Gastrocnemius medialis (tissue), 4 donors: ENCODE data around the gene HNF1A. TPM values are rescaled to one million over a fixed set of nuclear protein-coding genes. Genes with fewer than 3 reads are reported as not detected.
A peak's percentile ranks its signal among the peaks of the same experiment; 100 is the strongest.

Experiments used
- ATAC-seq, 2 donors: fragments of 150-250 bp; one replicate each; pipeline ENCODE4 v1.9.1; 2016
- DNase-seq, 2 donors: peaks; one replicate each; pipeline ENCODE4 v3.0.0-alpha.2; 2019
- H3K27ac ChIP-seq, 4 donors: fragments of 200-600 bp; sonication (generic); 1 replicate in 1 of 4; 2 replicates in 3 of 4; pipeline ENCODE4 v1.5.1; 2016 to 2018; ENCODE audit warnings: mild to moderate bottlenecking in 2 of 4, moderate library complexity in 1 of 4
- H3K27me3 ChIP-seq, 3 donors: fragments of 200-600 bp; sonication (generic) in 2 of 3; 1 replicate in 1 of 3; 2 replicates in 2 of 3; pipeline versions ENCODE4 v1.5.1 to v1.6.0; 2016 to 2019; ENCODE audit warnings: mild to moderate bottlenecking in 1 of 3, moderate library complexity in 1 of 3
- H3K36me3 ChIP-seq, 2 donors: fragments of 200-600 bp; sonication (generic) in 1 of 2; one replicate each; pipeline ENCODE4 v1.5.1; 2017 to 2018
- H3K4me1 ChIP-seq, 2 donors: fragments of 200-600 bp; sonication (generic) in 1 of 2; one replicate each; pipeline ENCODE4 v1.5.1; 2016 to 2017; ENCODE audit warnings: mild to moderate bottlenecking in 2 of 2
- H3K4me3 ChIP-seq, 4 donors: fragments of 200-600 bp; sonication (generic) in 3 of 4; 1 replicate in 1 of 4; 2 replicates in 3 of 4; pipeline ENCODE4 v1.5.1; 2016 to 2019; ENCODE audit warnings: mild to moderate bottlenecking in 2 of 4
- H3K9me3 ChIP-seq, 3 donors: fragments of 200-600 bp; sonication (generic) in 2 of 3; 1 replicate in 1 of 3; 2 replicates in 2 of 3; pipeline ENCODE4 v1.5.1; 2016 to 2019
- POLR2A ChIP-seq, 2 donors: fragments of 450-650 bp; IDR thresholded peaks; one replicate each; pipeline ENCODE4 v1.6.1; 2017; ENCODE audit warnings: antibody characterized with exemption in 2 of 2, mild to moderate bottlenecking in 2 of 2, moderate library complexity in 2 of 2
- in situ Hi-C, 4 donors: fragments of 200-750 bp; cut with MboI; loops; one replicate each; pipeline versions ENCODE4 v1.15.0 to v1.8.0; 2017; ENCODE audit warnings: low sequenced_read_pairs in 4 of 4
- intact Hi-C: fragments of 100-400 bp; cut with DNase I; formaldehyde crosslinking; loops from one replicate; pipeline ENCODE4 v1.15.1; 2023; ENCODE audit warnings: low total_unique reads
- total RNA-seq, 4 donors: library from RNA; depleted of rRNA; stranded (reverse); fragments of >200 nt; gene quantifications; one replicate each; pipeline versions ENCODE4 v1.1.0 to v1.2.3, GENCODE V29; 2016
- TF ChIP-seq, protein P1 (sequence below), 5 experiments: fragments of 450-650 bp in 3 of 5; fragments of 200-600 bp in 2 of 5; sonication (generic) in 2 of 5; IDR thresholded peaks in 4 of 5; conservative IDR thresholded peaks in 1 of 5; 1 replicate in 4 of 5; 2 replicates in 1 of 5; pipeline ENCODE4 v1.5.1; 2016 to 2019; ENCODE audit warnings: antibody characterized with exemption in 5 of 5, mild to moderate bottlenecking in 3 of 5, moderate library complexity in 3 of 5

Gene HNF1A
- total RNA-seq, 4 donors from 2014 or later, result 0.07 to 0.10 TPM; not detected in 2

DNA sequence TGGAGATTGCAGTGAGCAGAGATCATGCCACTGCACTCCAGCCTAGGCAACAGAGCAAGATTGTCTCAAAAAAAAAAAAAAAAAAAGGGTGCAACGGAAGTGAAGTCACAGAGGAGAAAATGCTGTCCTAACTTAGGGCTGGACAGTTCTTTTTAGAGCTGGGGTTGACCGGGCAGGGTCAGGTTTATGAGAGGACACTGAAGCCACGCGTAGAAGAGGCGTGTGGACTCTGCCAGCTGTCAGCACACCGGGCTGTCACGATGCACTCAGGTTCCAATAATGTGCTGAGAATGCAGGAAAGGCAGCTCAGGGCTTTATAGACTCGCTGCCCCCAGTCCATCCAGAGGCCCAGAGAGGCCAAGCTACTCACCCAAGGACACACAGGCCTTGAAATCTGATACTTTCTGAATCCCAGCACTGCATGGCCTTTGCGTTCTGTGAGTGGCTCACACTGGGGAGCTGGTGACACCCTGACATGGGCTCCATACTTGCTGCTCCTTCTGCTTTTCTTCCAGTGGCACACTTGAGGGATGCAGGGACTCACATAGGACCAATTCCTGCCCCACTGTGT lies 45.3 kb upstream of the HNF1A start:
- ATAC-seq (no peak), DNase-seq (no peak)
- no peaks in the 10 kb centered on the region for H3K36me3 ChIP-seq
- no peaks in the 10 kb centered on the region for H3K4me1 ChIP-seq
- H3K9me3 ChIP-seq, result no peaks in the 10 kb centered on the region
- H3K4me3 ChIP-seq, result no peak overlapping the region
- TF ChIP-seq, protein P1, sequence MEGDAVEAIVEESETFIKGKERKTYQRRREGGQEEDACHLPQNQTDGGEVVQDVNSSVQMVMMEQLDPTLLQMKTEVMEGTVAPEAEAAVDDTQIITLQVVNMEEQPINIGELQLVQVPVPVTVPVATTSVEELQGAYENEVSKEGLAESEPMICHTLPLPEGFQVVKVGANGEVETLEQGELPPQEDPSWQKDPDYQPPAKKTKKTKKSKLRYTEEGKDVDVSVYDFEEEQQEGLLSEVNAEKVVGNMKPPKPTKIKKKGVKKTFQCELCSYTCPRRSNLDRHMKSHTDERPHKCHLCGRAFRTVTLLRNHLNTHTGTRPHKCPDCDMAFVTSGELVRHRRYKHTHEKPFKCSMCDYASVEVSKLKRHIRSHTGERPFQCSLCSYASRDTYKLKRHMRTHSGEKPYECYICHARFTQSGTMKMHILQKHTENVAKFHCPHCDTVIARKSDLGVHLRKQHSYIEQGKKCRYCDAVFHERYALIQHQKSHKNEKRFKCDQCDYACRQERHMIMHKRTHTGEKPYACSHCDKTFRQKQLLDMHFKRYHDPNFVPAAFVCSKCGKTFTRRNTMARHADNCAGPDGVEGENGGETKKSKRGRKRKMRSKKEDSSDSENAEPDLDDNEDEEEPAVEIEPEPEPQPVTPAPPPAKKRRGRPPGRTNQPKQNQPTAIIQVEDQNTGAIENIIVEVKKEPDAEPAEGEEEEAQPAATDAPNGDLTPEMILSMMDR (IDR thresholded peaks at IDR 0.05 in 4 of 5, conservative IDR thresholded peaks at IDR 0.05 in 1 of 5), result no peak
- TF ChIP-seq POLR2A (IDR thresholded peaks at IDR 0.05), result no peak
- in situ Hi-C loops (no loop called here), intact Hi-C loops (no loop called here)
- H3K27ac ChIP-seq, result no peak overlapping the region
- H3K27me3 ChIP-seq, result peaks cover 0 to 2% (median under 1%) of the 10 kb centered on the region in 3 donors

DNA sequence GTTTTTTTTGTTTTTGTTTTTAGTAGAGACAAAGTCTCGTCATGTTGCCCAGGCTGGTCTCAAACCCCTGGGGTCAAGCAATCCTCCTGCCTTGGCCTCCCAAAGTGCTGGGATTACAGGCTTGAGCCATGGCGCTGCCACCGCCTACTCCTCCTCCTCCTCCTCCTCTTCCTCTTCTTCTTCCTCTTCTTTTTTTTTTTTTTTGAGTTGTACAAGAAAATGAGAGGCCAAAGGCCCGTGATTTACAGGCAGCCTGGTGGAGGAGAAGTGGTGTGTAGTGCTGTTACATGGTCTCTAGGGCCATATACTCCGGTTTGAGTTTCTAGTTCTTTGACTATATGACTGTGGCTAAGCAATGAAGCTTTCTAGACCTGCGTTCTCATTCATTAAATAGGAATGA lies 44.6 kb upstream of the HNF1A start:
- H3K9me3 ChIP-seq, result no peaks in the 10 kb centered on the region
- intact Hi-C loops (no loop called here), in situ Hi-C loops (no loop called here)
- H3K36me3 ChIP-seq, result no peaks in the 10 kb centered on the region
- ATAC-seq (no peak), DNase-seq (no peak)
- peaks cover 0 to 8% (median 3%) of the 10 kb centered on the region in 3 donors for H3K27me3 ChIP-seq
- no peak for TF ChIP-seq POLR2A (IDR thresholded peaks at IDR 0.05)
- TF ChIP-seq, protein P1 (IDR thresholded peaks at IDR 0.05 in 4 of 5, conservative IDR thresholded peaks at IDR 0.05 in 1 of 5), result no peak
- H3K27ac ChIP-seq, result no peak overlapping the region
- no peak overlapping the region for H3K4me3 ChIP-seq
- H3K4me1 ChIP-seq, result no peaks in the 10 kb centered on the region

DNA sequence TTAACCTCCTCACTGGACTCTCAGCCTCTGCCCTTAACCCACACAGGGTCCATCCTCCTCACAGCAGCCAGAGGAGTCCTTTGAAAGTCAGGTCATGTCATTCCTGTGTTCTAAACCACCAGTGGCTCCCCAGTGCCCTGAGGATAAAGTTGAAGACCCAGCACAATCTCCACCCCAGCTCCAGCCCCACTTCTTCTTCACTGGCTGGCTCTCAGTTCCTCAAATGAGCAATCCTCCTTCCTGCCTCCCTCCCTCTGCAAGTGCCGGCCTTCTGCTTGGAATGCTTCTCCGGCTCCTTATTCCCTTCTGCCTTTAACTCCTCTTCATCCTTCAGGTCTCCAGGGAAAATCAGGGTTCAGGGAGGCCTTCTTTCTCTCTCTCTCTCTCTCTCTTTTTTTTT lies 42.1 kb upstream of the HNF1A start:
- no peaks in the 10 kb centered on the region for H3K9me3 ChIP-seq
- no peak overlapping the region for H3K27ac ChIP-seq
- DNase-seq (peak; percentile 12 to 26), ATAC-seq (no peak)
- no peaks in the 10 kb centered on the region for H3K4me1 ChIP-seq
- in situ Hi-C loops (no loop called here), intact Hi-C loops (no loop called here)
- H3K4me3 ChIP-seq, result no peak overlapping the region
- H3K36me3 ChIP-seq, result no peaks in the 10 kb centered on the region
- H3K27me3 ChIP-seq, result peaks cover 0 to 12% (median 3%) of the 10 kb centered on the region in 3 donors
- TF ChIP-seq, protein P1 (IDR thresholded peaks at IDR 0.05 in 4 of 5, conservative IDR thresholded peaks at IDR 0.05 in 1 of 5), result no peak
- no peak for TF ChIP-seq POLR2A (IDR thresholded peaks at IDR 0.05)

DNA sequence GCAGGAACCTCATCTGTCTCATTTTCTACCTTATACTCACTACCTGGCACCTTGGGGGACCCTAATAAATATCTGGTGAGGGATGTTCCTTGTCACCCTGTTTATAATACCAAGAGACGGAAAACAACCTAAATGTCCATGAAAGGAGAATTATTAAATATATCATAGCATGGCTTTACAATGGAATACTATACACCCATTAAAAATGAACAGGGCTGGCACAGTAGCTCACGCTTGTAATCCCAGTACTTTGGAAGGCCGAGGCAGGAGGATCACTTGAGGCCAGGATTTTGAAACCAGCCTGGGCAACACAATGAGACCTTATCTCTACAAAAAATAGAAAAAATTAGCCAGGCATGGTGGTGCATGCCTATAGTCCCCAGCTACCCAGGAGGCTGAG lies 39.8 kb upstream of the HNF1A start:
- intact Hi-C loops, result no loop called here
- H3K4me3 ChIP-seq, result no peak overlapping the region
- DNase-seq (no peak), ATAC-seq (no peak)
- no peaks in the 10 kb centered on the region for H3K36me3 ChIP-seq
- in situ Hi-C loops, result no loop called here
- TF ChIP-seq, protein P1 (IDR thresholded peaks at IDR 0.05 in 4 of 5, conservative IDR thresholded peaks at IDR 0.05 in 1 of 5), result no peak
- TF ChIP-seq POLR2A (IDR thresholded peaks at IDR 0.05), result no peak
- peaks cover 0 to 12% (median 3%) of the 10 kb centered on the region in 3 donors for H3K27me3 ChIP-seq
- no peak overlapping the region for H3K27ac ChIP-seq
- no peaks in the 10 kb centered on the region for H3K9me3 ChIP-seq
- H3K4me1 ChIP-seq, result no peaks in the 10 kb centered on the region

DNA sequence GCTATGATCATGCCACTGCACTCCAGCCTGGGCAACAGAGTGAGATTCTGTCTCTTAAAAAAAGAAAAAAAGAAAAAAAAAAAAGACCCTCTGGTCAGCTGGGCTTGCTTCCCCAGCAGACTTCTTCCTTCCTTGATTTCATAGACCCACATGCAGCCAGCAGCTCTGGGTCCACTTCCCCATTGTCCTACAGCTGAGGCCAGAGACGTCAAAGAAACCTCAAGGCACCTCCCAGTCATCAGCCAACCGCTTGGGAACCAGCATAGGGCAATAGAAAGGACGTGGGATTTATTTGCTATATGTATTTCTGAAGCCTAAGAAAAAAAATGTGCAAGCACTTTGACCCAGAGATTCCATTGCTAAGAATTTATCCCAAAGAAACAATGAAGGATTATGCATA lies 38.8 kb upstream of the HNF1A start:
- H3K27ac ChIP-seq, result no peak overlapping the region
- peak; percentile 33 to 49 for DNase-seq
- peaks cover 0 to 12% (median 3%) of the 10 kb centered on the region in 3 donors for H3K27me3 ChIP-seq
- H3K4me3 ChIP-seq, result no peak overlapping the region
- TF ChIP-seq, protein P1 (IDR thresholded peaks at IDR 0.05 in 4 of 5, conservative IDR thresholded peaks at IDR 0.05 in 1 of 5), result no peak
- no peak for TF ChIP-seq POLR2A (IDR thresholded peaks at IDR 0.05)
- no peaks in the 10 kb centered on the region for H3K4me1 ChIP-seq
- in situ Hi-C loops (no loop called here), intact Hi-C loops (no loop called here)
- H3K36me3 ChIP-seq, result no peaks in the 10 kb centered on the region
- no peaks in the 10 kb centered on the region for H3K9me3 ChIP-seq
- ATAC-seq, result no peak
